Stimulated activated naive CD8-positive, alpha-beta T cell treated with anti-CD3 and anti-CD28 coated beads, Interleukin-15, Interleukin-2, amounts not matched to agents 100 ng/mL and 50 ng/mL, for 24 hours (primary cell): ENCODE measurements around the gene COPS9.

ENCODE experiments used
- H3K27ac Mint-ChIP-seq: one replicate; pipeline ENCODE4 v1.8.0; 2021; ENCODE audit warnings: mild to moderate bottlenecking, mixed read lengths
- H3K27me3 Mint-ChIP-seq: one replicate; pipeline ENCODE4 v1.8.0; 2021; ENCODE audit warnings: mixed read lengths
- H3K36me3 Mint-ChIP-seq: one replicate; pipeline ENCODE4 v1.8.0; 2021; ENCODE audit warnings: low read depth, mixed read lengths
- H3K4me1 Mint-ChIP-seq: one replicate; pipeline ENCODE4 v1.8.0; 2021; ENCODE audit warnings: low read depth, mixed read lengths
- H3K4me3 Mint-ChIP-seq: one replicate; pipeline ENCODE4 v1.8.0; 2021; ENCODE audit warnings: mild to moderate bottlenecking, mixed read lengths
- H3K9me3 Mint-ChIP-seq: one replicate; pipeline ENCODE4 v1.8.0; 2021; ENCODE audit warnings: mixed read lengths

COPS9 gene

DNA sequence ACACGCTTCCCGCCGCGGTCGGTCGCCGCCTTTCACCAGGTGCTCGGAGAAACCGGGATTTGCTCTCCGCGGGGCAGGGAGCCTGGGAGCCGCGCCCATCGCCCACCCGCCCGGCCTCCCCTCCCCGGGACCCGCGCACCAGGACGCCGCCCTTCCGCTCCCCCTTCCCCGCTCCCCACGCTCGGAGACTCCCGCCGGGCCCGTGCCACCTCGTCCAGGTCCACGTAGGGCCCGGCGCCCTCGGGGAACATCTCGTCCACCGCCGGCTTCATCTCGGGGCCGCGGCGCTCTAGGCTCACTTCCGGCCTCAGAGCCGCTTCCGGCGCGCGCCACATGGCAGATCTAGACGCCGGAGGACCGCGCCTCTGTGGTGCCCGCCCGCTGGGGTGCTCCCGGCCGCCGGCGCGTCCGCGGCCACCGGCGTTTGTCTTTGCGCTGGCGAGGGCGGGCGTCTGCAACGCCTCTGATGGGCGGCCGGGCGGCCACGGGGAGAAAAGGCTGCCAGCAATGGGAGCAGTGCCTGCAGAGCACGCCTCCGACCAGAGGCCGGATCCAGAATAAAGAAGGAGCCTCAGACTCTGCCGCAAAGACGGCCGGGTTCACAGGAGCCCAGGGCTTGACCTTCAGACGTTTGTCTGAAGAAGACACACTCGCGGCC, at the start of gene COPS9:
COPS9 (minus strand) TSS at position 293 of the 658 bp plus-strand sequence; CDS start at position 272, 21 bp downstream.
- Mint-ChIP-seq H3K36me3 (peaks cover 32% of the 10 kb centered on the region), H3K4me1 (peaks cover 25% of the 10 kb centered on the region), H3K27ac (peak within 1 kb of the TSS; percentile 94), H3K4me3 (peak within 1 kb of the TSS; percentile 95), H3K27me3 (no peaks in the 10 kb centered on the region), H3K9me3 (no peaks in the 10 kb centered on the region)

DNA sequence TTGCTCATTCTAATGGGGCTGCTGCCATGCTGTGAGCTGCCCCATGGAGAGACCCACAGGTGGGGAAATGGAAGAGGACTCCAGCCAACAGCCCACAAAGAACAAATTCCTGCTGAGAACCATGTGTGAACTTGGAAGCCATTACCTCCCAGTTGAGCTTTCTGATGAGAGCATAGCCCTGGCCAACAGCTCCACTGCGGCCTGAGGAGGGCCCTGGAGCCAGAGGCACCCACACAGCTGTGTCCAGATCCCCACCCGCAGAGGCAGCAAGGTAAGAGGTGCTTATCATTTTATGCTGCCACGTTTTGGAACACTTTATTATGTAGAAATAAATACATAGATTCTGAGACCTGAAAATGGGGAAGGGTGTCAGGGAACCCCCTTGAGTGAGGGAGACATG, 48.6 kb upstream of the COPS9 start:
- H3K9me3 Mint-ChIP-seq, result peaks cover 7% of the 10 kb centered on the region
- H3K27ac Mint-ChIP-seq, result no peak overlapping the region
- peaks cover 13% of the 10 kb centered on the region for H3K27me3 Mint-ChIP-seq
- no peak overlapping the region for H3K4me3 Mint-ChIP-seq
- H3K4me1 Mint-ChIP-seq, result no peaks in the 10 kb centered on the region
- no peaks in the 10 kb centered on the region for H3K36me3 Mint-ChIP-seq

DNA sequence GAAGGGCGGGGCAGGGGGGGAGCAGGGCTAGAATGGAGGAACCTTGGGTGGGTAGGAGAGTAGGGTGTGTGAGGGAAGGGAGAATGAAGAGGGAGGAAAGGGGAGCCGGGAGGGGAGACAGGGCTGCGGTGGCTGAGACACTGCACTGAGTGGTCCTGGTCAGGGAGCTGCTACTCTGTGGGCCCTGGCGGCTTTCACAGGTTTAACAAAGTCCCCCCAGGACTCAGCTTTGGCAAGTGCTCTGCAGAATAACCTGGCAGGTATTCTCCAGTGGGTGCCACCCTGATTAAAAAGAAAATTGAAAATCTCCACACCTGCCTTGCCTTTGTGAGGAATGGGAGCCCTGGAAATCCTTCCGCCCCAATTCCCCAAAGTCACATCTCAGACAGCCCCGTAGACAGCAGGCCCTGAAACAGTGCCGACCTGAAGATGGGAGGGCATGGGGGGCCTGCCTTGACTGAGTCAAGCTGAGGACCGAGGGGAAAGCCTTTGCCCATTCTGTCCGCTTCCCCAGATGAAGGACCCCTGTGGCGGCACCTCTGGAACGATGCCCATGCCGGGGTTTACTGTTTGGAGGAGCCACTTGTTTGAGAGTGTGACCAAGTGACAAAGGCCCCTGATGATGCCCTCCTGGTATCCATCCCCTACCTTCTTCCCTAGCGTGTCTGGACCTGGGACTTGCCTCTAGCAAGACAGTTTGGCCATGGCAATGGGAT, 47.9 kb upstream of the COPS9 start:
- H3K36me3 Mint-ChIP-seq, result no peaks in the 10 kb centered on the region
- no peaks in the 10 kb centered on the region for H3K4me1 Mint-ChIP-seq
- H3K27me3 Mint-ChIP-seq, result peaks cover 13% of the 10 kb centered on the region
- H3K9me3 Mint-ChIP-seq, result peaks cover 7% of the 10 kb centered on the region
- no peak overlapping the region for H3K4me3 Mint-ChIP-seq
- H3K27ac Mint-ChIP-seq, result no peak overlapping the region

DNA sequence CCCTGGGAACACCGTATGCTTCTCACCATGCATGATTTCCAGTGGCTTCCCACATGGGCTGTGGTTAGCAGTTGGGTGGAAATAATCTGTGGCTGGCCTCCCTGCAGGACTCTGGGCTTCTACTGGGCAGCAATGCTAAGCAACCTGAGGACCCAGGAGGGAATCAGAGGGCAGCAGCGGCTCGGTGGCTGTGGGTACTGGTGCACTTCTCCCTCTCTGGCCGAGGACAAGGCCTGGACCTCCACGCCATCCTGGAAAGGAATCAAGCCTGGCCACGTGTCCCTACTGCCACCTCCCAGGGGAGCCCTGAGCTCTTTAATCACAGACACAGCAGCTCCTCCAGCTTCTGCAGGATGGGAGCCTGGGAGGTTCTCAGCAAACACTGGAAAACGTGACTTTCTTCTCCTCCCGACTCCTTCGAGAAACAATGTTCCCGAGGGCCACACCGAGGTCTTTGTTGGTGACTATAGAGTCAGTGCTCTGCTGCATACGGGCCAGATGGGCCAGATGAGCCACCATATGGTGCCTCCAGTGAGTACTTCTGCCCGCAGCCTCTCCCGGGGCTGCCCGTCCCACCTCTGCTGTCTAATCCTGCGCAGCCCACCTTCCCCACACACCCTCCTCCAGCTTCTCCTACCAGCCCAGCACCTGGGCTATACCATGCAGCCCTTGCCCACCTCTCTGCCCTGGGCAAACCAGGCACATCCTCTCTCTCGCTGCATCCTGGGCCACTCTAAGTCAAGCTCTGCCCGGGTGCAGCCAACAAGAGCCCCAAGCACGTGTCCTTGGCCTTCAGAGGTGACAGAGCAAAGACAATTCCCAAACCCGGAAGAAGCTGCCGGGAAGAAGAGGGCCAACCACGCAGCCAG, 47.1 kb upstream of the COPS9 start:
- peaks cover 6% of the 10 kb centered on the region for H3K9me3 Mint-ChIP-seq
- H3K27me3 Mint-ChIP-seq, result peaks cover 19% of the 10 kb centered on the region
- no peak overlapping the region for H3K4me3 Mint-ChIP-seq
- H3K27ac Mint-ChIP-seq, result no peak overlapping the region
- no peaks in the 10 kb centered on the region for H3K4me1 Mint-ChIP-seq
- no peaks in the 10 kb centered on the region for H3K36me3 Mint-ChIP-seq

- Mint-ChIP-seq H3K36me3 (no peaks in the 10 kb centered on the region), H3K27me3 (peaks cover 24% of the 10 kb centered on the region), H3K4me1 (no peaks in the 10 kb centered on the region), H3K4me3 (no peak overlapping the region), H3K27ac (no peak overlapping the region), H3K9me3 (no peaks in the 10 kb centered on the region)
Observed at GRCh38 chr2:240182476-240182875, 46.4 kb upstream of the COPS9 start.

- Mint-ChIP-seq H3K4me3 (no peak overlapping the region), H3K27me3 (peaks cover 25% of the 10 kb centered on the region)
Observed at GRCh38 chr2:240182001-240182400, 45.9 kb upstream of the COPS9 start.

DNA sequence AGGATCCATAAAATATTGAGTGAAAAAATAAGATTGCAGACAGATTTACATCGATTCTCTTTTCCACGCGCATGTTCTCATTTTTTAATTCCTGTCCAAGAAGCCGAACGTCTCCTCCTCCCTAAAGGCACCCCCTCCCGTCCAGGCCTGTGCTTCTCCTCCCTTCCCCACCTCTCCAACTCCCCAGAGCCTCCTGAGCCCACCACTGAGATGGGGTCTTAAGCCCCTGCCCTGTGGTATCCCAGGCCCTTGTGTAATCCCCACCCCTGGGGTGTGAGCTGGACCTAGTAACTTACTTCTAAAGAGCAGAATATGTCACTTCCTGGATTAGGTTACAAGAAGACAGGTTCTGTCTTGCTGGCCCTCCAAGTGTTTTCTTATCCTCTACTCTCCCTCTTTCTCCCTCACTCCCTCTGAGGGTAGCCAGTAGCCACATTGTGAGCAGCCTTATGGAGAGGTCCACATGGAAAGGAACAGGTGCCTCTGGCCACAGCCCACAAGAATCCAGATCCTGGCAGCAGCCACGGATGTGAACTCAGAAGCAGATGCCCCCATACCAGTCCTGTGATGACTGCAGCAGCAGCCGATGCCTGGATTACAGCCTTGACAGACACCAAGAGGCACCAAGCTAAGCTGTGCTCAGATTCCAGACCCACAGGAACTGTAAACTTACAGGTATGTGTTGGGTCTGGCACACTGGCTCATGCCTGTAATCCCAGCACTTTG, 44.0 kb upstream of the COPS9 start:
- no peaks in the 10 kb centered on the region for H3K9me3 Mint-ChIP-seq
- H3K4me3 Mint-ChIP-seq, result no peak overlapping the region
- peaks cover 28% of the 10 kb centered on the region for H3K27me3 Mint-ChIP-seq
- H3K4me1 Mint-ChIP-seq, result no peaks in the 10 kb centered on the region
- no peaks in the 10 kb centered on the region for H3K36me3 Mint-ChIP-seq
- no peak overlapping the region for H3K27ac Mint-ChIP-seq

More at GRCh38 chr2:240182001-240182400, 45.9 kb upstream of the COPS9 start:
- Mint-ChIP-seq H3K36me3 (no peaks in the 10 kb centered on the region), H3K9me3 (no peaks in the 10 kb centered on the region), H3K4me1 (no peaks in the 10 kb centered on the region), H3K27ac (no peak overlapping the region)

DNA sequence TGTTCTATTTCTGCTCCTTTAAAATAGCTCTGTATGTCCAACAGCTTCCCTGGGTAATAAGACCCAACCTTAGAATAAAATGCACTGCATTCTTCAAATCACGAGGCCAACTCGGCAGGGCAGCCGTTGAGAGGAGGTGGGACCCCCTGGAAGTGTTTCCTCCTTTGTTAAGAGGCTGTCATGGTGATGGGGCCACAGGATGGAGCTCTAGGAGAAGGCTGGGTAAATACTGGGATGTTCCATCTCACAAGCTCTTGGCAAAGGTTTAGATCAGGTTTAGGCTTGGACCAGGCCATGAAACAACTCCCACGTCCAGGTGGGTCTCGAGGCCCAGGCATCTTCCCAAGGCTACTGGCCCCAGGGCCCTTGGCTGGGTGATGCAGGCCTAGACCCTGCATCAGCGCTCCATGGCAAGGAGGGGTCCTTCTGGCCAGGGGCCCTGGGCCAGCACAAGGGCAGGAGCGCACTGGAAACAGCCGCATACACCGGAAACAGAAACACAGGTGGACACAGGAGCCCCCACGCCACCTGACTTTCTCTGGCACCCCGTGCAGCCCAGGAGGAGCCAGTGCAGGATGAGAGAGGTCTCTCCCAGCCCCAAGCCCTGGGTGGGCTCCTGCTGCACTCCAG, 43.2 kb upstream of the COPS9 start:
- peaks cover 32% of the 10 kb centered on the region for H3K27me3 Mint-ChIP-seq
- no peaks in the 10 kb centered on the region for H3K9me3 Mint-ChIP-seq
- no peak overlapping the region for H3K4me3 Mint-ChIP-seq
- no peak overlapping the region for H3K27ac Mint-ChIP-seq
- no peaks in the 10 kb centered on the region for H3K36me3 Mint-ChIP-seq
- no peaks in the 10 kb centered on the region for H3K4me1 Mint-ChIP-seq

GRCh38 chr2:240178564-240178963, 42.5 kb upstream of the COPS9 start:
- no peak overlapping the region for H3K27ac Mint-ChIP-seq
- H3K4me3 Mint-ChIP-seq, result no peak overlapping the region
- H3K36me3 Mint-ChIP-seq, result no peaks in the 10 kb centered on the region
- no peaks in the 10 kb centered on the region for H3K9me3 Mint-ChIP-seq
- H3K4me1 Mint-ChIP-seq, result no peaks in the 10 kb centered on the region
- H3K27me3 Mint-ChIP-seq, result peaks cover 32% of the 10 kb centered on the region

DNA sequence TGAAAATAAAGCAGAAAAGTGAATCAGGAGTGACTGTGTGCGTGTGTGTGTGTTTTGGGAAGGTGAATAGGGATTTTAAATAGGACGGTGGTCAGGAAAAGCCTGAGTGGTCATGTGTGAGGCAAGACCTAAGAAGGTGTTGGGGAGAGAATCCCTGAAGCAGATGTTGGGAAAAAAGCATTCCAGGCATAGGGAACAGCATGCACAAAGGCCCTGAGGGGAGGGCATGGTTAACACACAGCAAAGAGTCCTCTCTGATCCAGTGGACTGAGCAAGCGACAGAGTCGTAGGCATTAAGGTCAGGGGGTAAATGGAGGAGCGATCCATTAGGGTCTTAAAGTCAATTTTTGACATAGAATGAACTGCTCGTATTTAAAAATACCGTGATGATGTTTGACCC, 38.4 kb upstream of the COPS9 start:
- H3K4me1 Mint-ChIP-seq, result no peaks in the 10 kb centered on the region
- no peaks in the 10 kb centered on the region for H3K9me3 Mint-ChIP-seq
- H3K27ac Mint-ChIP-seq, result no peak overlapping the region
- no peaks in the 10 kb centered on the region for H3K36me3 Mint-ChIP-seq
- peaks cover 30% of the 10 kb centered on the region for H3K27me3 Mint-ChIP-seq
- H3K4me3 Mint-ChIP-seq, result no peak overlapping the region

GRCh38 chr2:240172071-240172895, 36.2 kb upstream of the COPS9 start:
- Mint-ChIP-seq H3K4me1 (no peaks in the 10 kb centered on the region), H3K9me3 (no peaks in the 10 kb centered on the region), H3K27me3 (peaks cover 20% of the 10 kb centered on the region), H3K36me3 (no peaks in the 10 kb centered on the region), H3K27ac (no peak overlapping the region), H3K4me3 (no peak overlapping the region)

- no peak overlapping the region for H3K27ac Mint-ChIP-seq
- no peaks in the 10 kb centered on the region for H3K4me1 Mint-ChIP-seq
- no peaks in the 10 kb centered on the region for H3K36me3 Mint-ChIP-seq
- H3K4me3 Mint-ChIP-seq, result no peak overlapping the region
- H3K27me3 Mint-ChIP-seq, result peaks cover 11% of the 10 kb centered on the region
- no peaks in the 10 kb centered on the region for H3K9me3 Mint-ChIP-seq
Observed at GRCh38 chr2:240170883-240171282, 34.8 kb upstream of the COPS9 start.

- Mint-ChIP-seq H3K36me3 (no peaks in the 10 kb centered on the region), H3K9me3 (no peaks in the 10 kb centered on the region), H3K4me3 (no peak overlapping the region), H3K27me3 (peaks cover 8% of the 10 kb centered on the region), H3K27ac (no peak overlapping the region), H3K4me1 (no peaks in the 10 kb centered on the region)
Observed at GRCh38 chr2:240170354-240170735, 34.2 kb upstream of the COPS9 start.
